H1 (cell line): ENCODE measurements around the gene ERI2. TPM values are rescaled to one million over a fixed set of nuclear protein-coding genes. Genes with fewer than 3 reads are reported as not detected.

Source experiments
- CTCF ChIA-PET: fragments of 300-600 bp; sonication (Branson Sonifier 250); formaldehyde crosslinking; loops from one replicate; lab custom pipeline; 2021; ENCODE audit not compliant: partially characterized antibody; lab: Charles Lee
- POLR2A ChIA-PET: fragments of 300-600 bp; sonication (Branson Sonifier 250); formaldehyde crosslinking; loops from one replicate; lab custom pipeline; 2021; ENCODE audit warnings: inconsistent platforms; ENCODE audit not compliant: partially characterized antibody; lab: Charles Lee
- DNase-seq, 2 experiments: peaks; one replicate each; pipeline versions ENCODE4 v3.0.0 to v3.0.0-alpha.2; 2010 to 2022; ENCODE audit warnings: low spot score in 2 of 2, low read depth in 1 of 2, mixed read lengths in 1 of 2
- FAIRE-seq: peaks from 2 replicates; lab custom pipeline; 2011; peaks lifted over from hg19 to GRCh38; lab: Jason Lieb, UNC
- H2AFZ ChIP-seq: 2 replicates; pipeline ENCODE4 v1.8.1; 2012; ENCODE audit warnings: low read length, inconsistent platforms
- H2AK5ac ChIP-seq: 2 replicates; pipeline ENCODE4 v1.6.1; 2013; ENCODE audit warnings: low read depth, low read length
- H2BK120ac ChIP-seq: replicated peaks from 2 replicates; pipeline ENCODE3; 2013; ENCODE audit warnings: low read depth, low read length, inconsistent platforms
- H2BK12ac ChIP-seq: 2 replicates; pipeline ENCODE4 v1.6.1; 2013; ENCODE audit warnings: low read depth, low read length
- H2BK15ac ChIP-seq: 2 replicates; pipeline ENCODE4 v1.6.1; 2013; ENCODE audit warnings: low read length
- H2BK20ac ChIP-seq: 2 replicates; pipeline ENCODE4 v1.6.1; 2013; ENCODE audit warnings: low read length
- H2BK5ac ChIP-seq: 2 replicates; pipeline ENCODE4 v1.6.1; 2013; ENCODE audit warnings: low read depth, low read length
- H3K14ac ChIP-seq: 2 replicates; pipeline ENCODE4 v1.6.1; 2013; ENCODE audit warnings: inconsistent platforms; ENCODE audit not compliant: insufficient read length
- H3K18ac ChIP-seq: 2 replicates; pipeline ENCODE4 v1.6.1; 2013; ENCODE audit warnings: low read length; ENCODE audit errors: extremely low read depth
- H3K23ac ChIP-seq: 2 replicates; pipeline ENCODE4 v1.6.1; 2013; ENCODE audit warnings: inconsistent platforms; ENCODE audit not compliant: insufficient read length
- H3K23me2 ChIP-seq: 2 replicates; pipeline ENCODE4 v1.6.1; 2013; ENCODE audit warnings: low read depth, low read length
- H3K27ac ChIP-seq: 2 replicates; pipeline ENCODE4 v1.6.1; 2011; ENCODE audit warnings: low read depth, low read length, inconsistent platforms
- H3K27me3 ChIP-seq, 4 experiments: replicated peaks in 1 of 4; 1 replicate in 1 of 4; 2 replicates in 3 of 4; pipeline versions ENCODE4 v1.6.1 to v1.8.1; 2011 to 2013; ENCODE audit warnings: low read length in 3 of 4, mild to moderate bottlenecking in 3 of 4, inconsistent platforms in 2 of 4, mixed read lengths in 2 of 4, moderate library complexity in 1 of 4; ENCODE audit not compliant: control insufficient read depth in 3 of 4, insufficient read depth in 3 of 4; ENCODE audit errors: extremely low read depth in 1 of 4
- H3K36me3 ChIP-seq, 4 experiments: 2 replicates each; pipeline versions ENCODE4 v1.6.1 to v1.8.1; 2011 to 2013; ENCODE audit warnings: mild to moderate bottlenecking in 4 of 4, low read length in 3 of 4, moderate library complexity in 2 of 4, control low read depth in 1 of 4, inconsistent platforms in 1 of 4; ENCODE audit not compliant: insufficient read depth in 4 of 4, control insufficient read depth in 2 of 4
- H3K4ac ChIP-seq: replicated peaks from 2 replicates; pipeline ENCODE3; 2013; ENCODE audit warnings: low read length, low read depth, mixed read lengths, inconsistent platforms; ENCODE audit not compliant: insufficient read length
- H3K4me1 ChIP-seq, 4 experiments: replicated peaks in 1 of 4; 1 replicate in 1 of 4; 2 replicates in 3 of 4; pipeline versions ENCODE4 v1.6.1 to v1.8.1; 2011 to 2013; ENCODE audit warnings: low read length in 3 of 4, inconsistent platforms in 2 of 4, mixed read lengths in 1 of 4; ENCODE audit not compliant: insufficient read depth in 4 of 4, control insufficient read depth in 3 of 4
- H3K4me2 ChIP-seq, 2 experiments: 2 replicates each; pipeline versions ENCODE4 v1.6.1 to v1.8.1; 2011 to 2013; ENCODE audit warnings: low read depth in 2 of 2, low read length in 2 of 2, control low read depth in 1 of 2, inconsistent platforms in 1 of 2, mild to moderate bottlenecking in 1 of 2; ENCODE audit not compliant: insufficient read depth in 1 of 2
- H3K4me3 ChIP-seq, 4 experiments: fragments of 200-600, 300-600 bp in 1 of 4; sonication (generic), shearing (Covaris generic), sonication (Bioruptor Twin) in 1 of 4; 2 replicates each; pipeline versions ENCODE4 v1.5.1 to v1.8.1; 2011 to 2016; ENCODE audit warnings: low read length in 4 of 4, low read depth in 3 of 4, control low read depth in 2 of 4, inconsistent platforms in 2 of 4, mild to moderate bottlenecking in 2 of 4, mixed read lengths in 1 of 4, moderate library complexity in 1 of 4; ENCODE audit not compliant: insufficient read depth in 2 of 4; ENCODE audit errors: extremely low read depth in 1 of 4
- H3K56ac ChIP-seq: replicated peaks from 2 replicates; pipeline ENCODE3; 2013; ENCODE audit warnings: low read depth, mild to moderate bottlenecking, mixed read lengths, low read length, inconsistent platforms; ENCODE audit not compliant: insufficient read length
- H3K79me1 ChIP-seq: 2 replicates; pipeline ENCODE4 v1.6.1; 2013; ENCODE audit warnings: low read depth, low read length, control low read depth
- H3K79me2 ChIP-seq, 2 experiments: 2 replicates each; pipeline versions ENCODE4 v1.6.1 to v1.8.1; 2012 to 2013; ENCODE audit warnings: low read length in 2 of 2, mild to moderate bottlenecking in 2 of 2, inconsistent platforms in 1 of 2; ENCODE audit not compliant: insufficient read depth in 2 of 2, control insufficient read depth in 1 of 2
- H3K9ac ChIP-seq, 4 experiments: replicated peaks in 1 of 4; 1 replicate in 1 of 4; 2 replicates in 3 of 4; pipeline versions ENCODE4 v1.6.1 to v1.8.1; 2011 to 2013; ENCODE audit warnings: low read depth in 3 of 4, low read length in 3 of 4, control low read depth in 2 of 4, mild to moderate bottlenecking in 2 of 4, moderate library complexity in 2 of 4, inconsistent platforms in 1 of 4; ENCODE audit errors: extremely low read depth in 1 of 4
- H3K9me3 ChIP-seq, 2 experiments: 2 replicates each; pipeline versions ENCODE4 v1.6.1 to v1.8.1; 2012 to 2013; ENCODE audit warnings: mild to moderate bottlenecking in 2 of 2, moderate library complexity in 2 of 2, control low read depth in 1 of 2, inconsistent platforms in 1 of 2, low read depth in 1 of 2, low read length in 1 of 2, mixed read lengths in 1 of 2; ENCODE audit not compliant: insufficient read depth in 2 of 2
- H4K20me1 ChIP-seq, 2 experiments: replicated peaks in 1 of 2; 2 replicates each; pipeline versions ENCODE3 to v1.8.1; 2011 to 2013; ENCODE audit warnings: inconsistent platforms in 2 of 2, low read length in 2 of 2, mild to moderate bottlenecking in 1 of 2; ENCODE audit not compliant: insufficient read depth in 2 of 2, control insufficient read depth in 1 of 2
- H4K5ac ChIP-seq: 2 replicates; pipeline ENCODE4 v1.6.1; 2013; ENCODE audit warnings: low read length, low read depth, mixed read lengths, inconsistent platforms; ENCODE audit not compliant: insufficient read length
- H4K8ac ChIP-seq: 2 replicates; pipeline ENCODE4 v1.8.0; 2013; ENCODE audit warnings: mild to moderate bottlenecking, moderate library complexity, low read length, inconsistent platforms; ENCODE audit not compliant: insufficient read depth; ENCODE audit errors: extremely low read depth
- H4K91ac ChIP-seq: replicated peaks from 2 replicates; pipeline ENCODE3; 2013; ENCODE audit warnings: low read length, mixed read lengths, inconsistent platforms; ENCODE audit not compliant: insufficient read length
- BRCA1 ChIP-seq: IDR thresholded peaks from 2 replicates; pipeline ENCODE4 v1.6.1; 2012; ENCODE audit warnings: low read depth, low read length, improper control_type of control experiment
- CHD2 ChIP-seq: IDR thresholded peaks from 2 replicates; pipeline ENCODE4 v1.6.1; 2012; ENCODE audit warnings: low read length, improper control_type of control experiment
- CREB1 ChIP-seq: IDR thresholded peaks from 2 replicates; pipeline ENCODE4 v1.6.1; 2012; ENCODE audit warnings: inconsistent platforms
- EZH2 ChIP-seq: fragments of 200-600 bp; sonication (generic); IDR thresholded peaks from 2 replicates; pipeline ENCODE4 v1.7.1; 2012; ENCODE audit warnings: low read depth, mild to moderate bottlenecking, moderate library complexity, low read length, inconsistent platforms; ENCODE audit not compliant: severe bottlenecking
- HDAC2 ChIP-seq, 2 experiments: fragments of 300-600 bp in 1 of 2; sonication (generic) in 1 of 2; IDR thresholded peaks; 2 replicates each; pipeline ENCODE4 v1.6.1; 2011 to 2012; ENCODE audit warnings: low read depth in 2 of 2, low read length in 2 of 2, mild to moderate bottlenecking in 2 of 2, moderate library complexity in 2 of 2, borderline replicate concordance in 1 of 2, inconsistent platforms in 1 of 2
- JUND ChIP-seq: IDR thresholded peaks from 2 replicates; pipeline ENCODE4 v1.6.1; 2011; ENCODE audit warnings: mild to moderate bottlenecking, improper control_type of control experiment, low read length
- POLR2AphosphoS5 ChIP-seq: IDR thresholded peaks from 2 replicates; pipeline ENCODE4 v1.6.1; 2011; ENCODE audit warnings: low read depth, low read length
- POU5F1 ChIP-seq: IDR thresholded peaks from 2 replicates; pipeline ENCODE4 v1.6.1; 2011; ENCODE audit warnings: low read depth, mild to moderate bottlenecking, low read length, moderate library complexity
- SIRT6 ChIP-seq: IDR thresholded peaks from one replicate; pipeline ENCODE4 v1.7.1; 2012; ENCODE audit warnings: low read length, inconsistent platforms
- SRF ChIP-seq: IDR thresholded peaks from 2 replicates; pipeline ENCODE4 v1.6.1; 2011; ENCODE audit warnings: mild to moderate bottlenecking, low read depth, low read length, moderate library complexity
- WGBS, 2 experiments: shearing (Covaris generic) in 1 of 2; methylation state at CpG; one replicate each; pipeline versions ENCODE4 v1.1.6 to v1.1.7; 2013 to 2015; ENCODE audit warnings: low lambda C conversion rate in 2 of 2, mixed read lengths in 2 of 2, inconsistent platforms in 1 of 2, low coverage in 1 of 2, missing lambda C conversion rate in 1 of 2; ENCODE audit not compliant: insufficient replicate concordance in 2 of 2, insufficient coverage in 1 of 2, insufficient read length in 1 of 2; ENCODE audit errors: extremely low coverage in 1 of 2, missing lambda C conversion rate in 1 of 2; 5-methylcytosine and 5-hydroxymethylcytosine counted together
- polyA plus RNA-seq, 7 experiments: library from polyadenylated mRNA; depleted of rRNA in 3 of 7; stranded (reverse) in 5 of 7; unstranded in 2 of 7; fragments of >200 nt in 5 of 7; fragments of 200-250 nt in 2 of 7; gene quantifications; 1 replicate in 5 of 7; 2 replicates in 1 of 7; 4 replicates in 1 of 7; pipeline versions ENCODE4 v1.2.1 to v1.2.3, GENCODE V29; 2011 to 2013; ENCODE audit warnings: missing spikeins in 2 of 7, mixed read lengths in 2 of 7
- total RNA-seq: library from RNA; stranded (reverse); fragmentation: NEBNext Ultra II Directional; extraction: Animal tissue kit (Norgen Biotek cat#: 25700); gene quantifications from 2 replicates; pipeline ENCODE4 v1.2.1, GENCODE V29; 2021
- TF ChIP-seq, protein P1 (sequence below), 3 experiments: IDR thresholded peaks; 1 replicate in 2 of 3; 2 replicates in 1 of 3; pipeline versions ENCODE4 v1.5.1 to v1.6.1; 2011; ENCODE audit warnings: low read length in 3 of 3, mild to moderate bottlenecking in 3 of 3, inconsistent platforms in 2 of 3, low read depth in 1 of 3, moderate library complexity in 1 of 3; ENCODE audit not compliant: insufficient read depth in 1 of 3; ENCODE audit errors: control extremely low read depth in 1 of 3

Gene ERI2
- total and polyA plus RNA-seq, 2 of the 8 experiments (the other 6 are each of a cell fraction or from before 2014, with no cell fraction given) = 11.0 to 12.6 TPM

DNA sequence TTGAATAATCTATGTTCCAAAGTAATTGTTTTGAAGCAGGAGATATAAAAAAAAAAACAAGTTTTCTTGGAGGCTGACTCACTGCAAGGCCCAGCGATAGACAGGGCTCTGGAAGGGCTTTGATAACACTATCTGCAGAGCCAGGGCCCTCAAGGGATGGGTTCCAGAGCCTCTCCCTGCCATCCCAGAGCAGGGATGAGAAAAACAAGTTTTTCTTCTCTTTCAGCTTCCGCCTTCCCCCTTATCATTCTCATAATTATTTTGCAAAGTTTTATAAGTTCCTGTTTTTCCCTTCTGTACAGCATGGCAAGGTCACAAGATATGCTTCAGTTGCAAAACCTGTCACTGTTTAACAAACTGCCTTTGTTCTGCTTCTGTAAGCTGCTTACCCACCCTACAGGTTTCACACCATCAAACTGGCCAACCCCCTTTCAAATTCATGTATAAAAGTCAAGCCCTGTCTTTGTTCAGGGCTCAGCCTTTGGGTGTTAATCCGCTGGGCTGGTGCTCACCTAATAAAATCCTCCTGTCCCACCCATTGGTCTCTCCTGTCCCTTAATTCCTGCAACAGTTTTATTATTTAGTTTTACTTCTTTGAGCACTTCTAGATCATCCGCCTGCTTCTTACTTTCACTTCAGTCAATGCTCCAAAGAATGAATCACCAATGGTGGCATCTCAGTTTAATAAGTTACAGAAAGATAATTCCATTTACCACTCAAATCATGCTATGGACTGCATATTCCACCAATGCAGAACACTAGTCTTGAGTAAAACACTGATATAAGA, 59.0 kb downstream of the ERI2 start:
- no peak overlapping the region for H2BK5ac ChIP-seq
- H3K9me3 ChIP-seq = peaks cover 12 to 15% of the 10 kb centered on the region in 2 experiments; a peak in 3 of 4 replicates
- no peak overlapping the region for H2BK120ac ChIP-seq
- H3K14ac ChIP-seq = no peak overlapping the region
- no peak overlapping the region for H3K23ac ChIP-seq
- no peak overlapping the region for H3K4me3 ChIP-seq
- H4K20me1 ChIP-seq = no peaks in the 10 kb centered on the region
- H4K91ac ChIP-seq = no peak overlapping the region
- 83% methylated on average over 4 of the region's 4 CpGs; no CpG with 5 or more reads in 1 of the 2 experiments for WGBS, 2 experiments
- H3K56ac ChIP-seq = no peak overlapping the region
- H3K9ac ChIP-seq = no peak overlapping the region
- FAIRE-seq (no peak), DNase-seq (no peak)
- H3K27ac ChIP-seq = no peak overlapping the region
- H3K79me2 ChIP-seq = no peaks in the 10 kb centered on the region
- H2BK12ac ChIP-seq = no peak overlapping the region
- H3K4ac ChIP-seq = no peak overlapping the region
- no peaks in the 10 kb centered on the region for H3K27me3 ChIP-seq
- no peaks in the 10 kb centered on the region for H3K4me1 ChIP-seq
- H3K79me1 ChIP-seq = no peaks in the 10 kb centered on the region
- no peak overlapping the region for H2BK15ac ChIP-seq
- H2AK5ac ChIP-seq = no peak overlapping the region
- no peak overlapping the region for H2AFZ ChIP-seq
- no peak overlapping the region for H4K5ac ChIP-seq
- H3K18ac ChIP-seq = no peak overlapping the region
- no peak for TF ChIP-seq EZH2
- no peak for TF ChIP-seq SIRT6
- TF ChIP-seq POLR2AphosphoS5 = no peak
- TF ChIP-seq, protein P1, sequence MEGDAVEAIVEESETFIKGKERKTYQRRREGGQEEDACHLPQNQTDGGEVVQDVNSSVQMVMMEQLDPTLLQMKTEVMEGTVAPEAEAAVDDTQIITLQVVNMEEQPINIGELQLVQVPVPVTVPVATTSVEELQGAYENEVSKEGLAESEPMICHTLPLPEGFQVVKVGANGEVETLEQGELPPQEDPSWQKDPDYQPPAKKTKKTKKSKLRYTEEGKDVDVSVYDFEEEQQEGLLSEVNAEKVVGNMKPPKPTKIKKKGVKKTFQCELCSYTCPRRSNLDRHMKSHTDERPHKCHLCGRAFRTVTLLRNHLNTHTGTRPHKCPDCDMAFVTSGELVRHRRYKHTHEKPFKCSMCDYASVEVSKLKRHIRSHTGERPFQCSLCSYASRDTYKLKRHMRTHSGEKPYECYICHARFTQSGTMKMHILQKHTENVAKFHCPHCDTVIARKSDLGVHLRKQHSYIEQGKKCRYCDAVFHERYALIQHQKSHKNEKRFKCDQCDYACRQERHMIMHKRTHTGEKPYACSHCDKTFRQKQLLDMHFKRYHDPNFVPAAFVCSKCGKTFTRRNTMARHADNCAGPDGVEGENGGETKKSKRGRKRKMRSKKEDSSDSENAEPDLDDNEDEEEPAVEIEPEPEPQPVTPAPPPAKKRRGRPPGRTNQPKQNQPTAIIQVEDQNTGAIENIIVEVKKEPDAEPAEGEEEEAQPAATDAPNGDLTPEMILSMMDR (IDR thresholded peaks at IDR 0.05; ENCODE audit: control extremely low read depth in 1 of 3, insufficient read depth in 1 of 3, low read depth in 1 of 3, low read length in 3 of 3) = no peak
- no peak for TF ChIP-seq POU5F1
- TF ChIP-seq CHD2 = no peak
- TF ChIP-seq JUND = no peak
- no peak for TF ChIP-seq CREB1
- no peak for TF ChIP-seq BRCA1
- no peak for TF ChIP-seq SRF
- no peak for TF ChIP-seq HDAC2 (IDR thresholded peaks at IDR 0.05; ENCODE audit: borderline replicate concordance in 1 of 2, low read depth in 2 of 2, low read length in 2 of 2)
- H2BK20ac ChIP-seq = no peak overlapping the region
- no peaks in the 10 kb centered on the region for H3K36me3 ChIP-seq
- no peaks in the 10 kb centered on the region for H3K23me2 ChIP-seq
- no peak overlapping the region for H4K8ac ChIP-seq
- ChIA-PET CTCF (interaction anchor here (0.7 kb wide), 1 partner anchor 45 kb away, joined by 5 read pairs; no protein-coding TSS in a partner anchor), POLR2A (no interaction called here)
- H3K4me2 ChIP-seq = no peak overlapping the region
